DLD1 (cell line): ENCODE data around the gene CAST.
"Not testable (repeated sequence)": the region's sequence is repeated elsewhere in the genome, so short reads cannot be mapped to it uniquely, and the experiment has no call there.

ENCODE experiments used
- in situ Hi-C: cut with HindIII; loops from 2 replicates; pipeline ENCODE4 v1.10.0; 2017; ENCODE audit warnings: low sequenced_read_pairs

The CAST gene

GRCh38 chr5:96768708-96769251 lies 106.6 kb downstream of the CAST start:
- in situ Hi-C loops = loop anchor here (25.0 kb wide), 1 partner anchor 156 kb away; no protein-coding TSS in a partner anchor

GRCh38 chr5:96771395-96771794 lies 109.2 kb downstream of the CAST start:
- in situ Hi-C loops = loop anchor here (10.0 to 25.0 kb wide), 2 partner anchors 159 to 403 kb away; no protein-coding TSS in a partner anchor

- in situ Hi-C loops = loop anchor here (10.0 to 25.0 kb wide), 2 partner anchors 160 to 403 kb away; no protein-coding TSS in a partner anchor
These were observed 109.9 kb downstream of the CAST start for GRCh38 chr5:96772111-96772510.

- in situ Hi-C loops = loop anchor here (10.0 to 25.0 kb wide), 2 partner anchors 160 to 402 kb away; no protein-coding TSS in a partner anchor
These were observed 110.4 kb downstream of the CAST start for GRCh38 chr5:96772542-96772941.

GRCh38 chr5:96775050-96775449 lies 112.9 kb downstream of the CAST start:
- in situ Hi-C loops = loop anchor here (5.0 to 10.0 kb wide), 2 partner anchors 33 to 400 kb away; no protein-coding TSS in a partner anchor

- in situ Hi-C loops = loop anchor here (5.0 to 10.0 kb wide), 2 partner anchors 33 to 399 kb away; no protein-coding TSS in a partner anchor
These were observed 113.5 kb downstream of the CAST start for GRCh38 chr5:96775689-96776088.

GRCh38 chr5:96776621-96777020 lies 114.4 kb downstream of the CAST start:
- in situ Hi-C loops = loop anchor here (5.0 to 10.0 kb wide), 2 partner anchors 34 to 398 kb away; no protein-coding TSS in a partner anchor

GRCh38 chr5:96778409-96778808 lies 116.2 kb downstream of the CAST start:
- in situ Hi-C loops = loop anchor here (5.0 to 10.0 kb wide), 2 partner anchors 36 to 396 kb away; no protein-coding TSS in a partner anchor

GRCh38 chr5:96780626-96781025 lies 118.5 kb downstream of the CAST start:
- in situ Hi-C loops = no loop called here

- in situ Hi-C loops = no loop called here
These were observed 119.1 kb downstream of the CAST start for GRCh38 chr5:96781031-96781971.

- in situ Hi-C loops = no loop called here
These were observed 121.2 kb downstream of the CAST start for GRCh38 chr5:96783326-96783725.

GRCh38 chr5:96785326-96786109 lies 123.3 kb downstream of the CAST start:
- in situ Hi-C loops = no loop called here

GRCh38 chr5:96788112-96788749 lies 126.1 kb downstream of the CAST start:
- in situ Hi-C loops = no loop called here

- in situ Hi-C loops = no loop called here
These were observed 127.7 kb downstream of the CAST start for GRCh38 chr5:96789794-96790330.

- in situ Hi-C loops = no loop called here
These were observed 128.9 kb downstream of the CAST start for GRCh38 chr5:96790961-96791504.

- in situ Hi-C loops = no loop called here
These were observed 132.6 kb downstream of the CAST start for GRCh38 chr5:96794757-96795156.

GRCh38 chr5:96795626-96796025 lies 133.4 kb downstream of the CAST start:
- in situ Hi-C loops = no loop called here

- in situ Hi-C loops = no loop called here
These were observed 134.3 kb downstream of the CAST start for GRCh38 chr5:96796434-96796833.

- in situ Hi-C loops = not testable (repeated sequence)
These were observed 139.5 kb downstream of the CAST start for GRCh38 chr5:96801718-96802117.
